HPDE6-E6E7 (cell line): Measurements from ENCODE around the gene TMCO4.
"Not testable (repeated sequence)": the region's sequence is repeated elsewhere in the genome, so short reads cannot be mapped to it uniquely, and the experiment has no call there.

Experiments
- DNase-seq: peaks from one replicate; pipeline ENCODE4 v3.0.0; 2011; ENCODE audit warnings: missing footprints; ENCODE audit errors: extremely low spot score

TMCO4 gene

GRCh38 chr1:19813643-19813960 is 13.9 kb upstream of the TMCO4 start:
- DNase-seq: no peak

- DNase-seq: no peak
Measured at GRCh38 chr1:19812875-19813642, 13.3 kb upstream of the TMCO4 start.

GRCh38 chr1:19811206-19811851 is 11.6 kb upstream of the TMCO4 start:
- DNase-seq: no peak

- no peak for DNase-seq
Measured at GRCh38 chr1:19809044-19809750, 9.5 kb upstream of the TMCO4 start.

GRCh38 chr1:19808351-19808750 is 8.6 kb upstream of the TMCO4 start:
- no peak for DNase-seq

- DNase-seq: no peak
Measured at GRCh38 chr1:19804831-19805251, 5.1 kb upstream of the TMCO4 start.

- DNase-seq: no peak
Measured at GRCh38 chr1:19802269-19802668, 2.6 kb upstream of the TMCO4 start.

GRCh38 chr1:19800076-19800804 is 524 bp upstream of the TMCO4 start:
- peak; percentile 64 for DNase-seq

GRCh38 chr1:19798486-19799229 is 1.1 kb downstream of the TMCO4 start:
- no peak for DNase-seq

GRCh38 chr1:19797827-19798226 is 1.9 kb downstream of the TMCO4 start:
- no peak for DNase-seq

GRCh38 chr1:19794583-19794982 is 5.1 kb downstream of the TMCO4 start:
- no peak for DNase-seq

- no peak for DNase-seq
Measured at GRCh38 chr1:19793360-19794046, 6.2 kb downstream of the TMCO4 start.

- no peak for DNase-seq
Measured at GRCh38 chr1:19792237-19793002, 7.3 kb downstream of the TMCO4 start.

GRCh38 chr1:19790061-19790975 is 9.4 kb downstream of the TMCO4 start:
- not testable (repeated sequence) for DNase-seq

GRCh38 chr1:19786988-19787423 is 12.7 kb downstream of the TMCO4 start:
- peak; percentile 55 for DNase-seq

- no peak for DNase-seq
Measured at GRCh38 chr1:19785660-19786059, 14.1 kb downstream of the TMCO4 start.

GRCh38 chr1:19780267-19780877 is 19.3 kb downstream of the TMCO4 start:
- no peak for DNase-seq

GRCh38 chr1:19776933-19777332 is 22.8 kb downstream of the TMCO4 start:
- DNase-seq: no peak

- no peak for DNase-seq
Measured at GRCh38 chr1:19776287-19776686, 23.4 kb downstream of the TMCO4 start.
